ENCODE measurements around the gene TTLL11. TPM values are rescaled to one million over a fixed set of nuclear protein-coding genes. Genes with fewer than 3 reads are reported as not detected.

The TTLL11 gene
- total RNA-seq, 1 donor, result 7.3 TPM

DNA sequence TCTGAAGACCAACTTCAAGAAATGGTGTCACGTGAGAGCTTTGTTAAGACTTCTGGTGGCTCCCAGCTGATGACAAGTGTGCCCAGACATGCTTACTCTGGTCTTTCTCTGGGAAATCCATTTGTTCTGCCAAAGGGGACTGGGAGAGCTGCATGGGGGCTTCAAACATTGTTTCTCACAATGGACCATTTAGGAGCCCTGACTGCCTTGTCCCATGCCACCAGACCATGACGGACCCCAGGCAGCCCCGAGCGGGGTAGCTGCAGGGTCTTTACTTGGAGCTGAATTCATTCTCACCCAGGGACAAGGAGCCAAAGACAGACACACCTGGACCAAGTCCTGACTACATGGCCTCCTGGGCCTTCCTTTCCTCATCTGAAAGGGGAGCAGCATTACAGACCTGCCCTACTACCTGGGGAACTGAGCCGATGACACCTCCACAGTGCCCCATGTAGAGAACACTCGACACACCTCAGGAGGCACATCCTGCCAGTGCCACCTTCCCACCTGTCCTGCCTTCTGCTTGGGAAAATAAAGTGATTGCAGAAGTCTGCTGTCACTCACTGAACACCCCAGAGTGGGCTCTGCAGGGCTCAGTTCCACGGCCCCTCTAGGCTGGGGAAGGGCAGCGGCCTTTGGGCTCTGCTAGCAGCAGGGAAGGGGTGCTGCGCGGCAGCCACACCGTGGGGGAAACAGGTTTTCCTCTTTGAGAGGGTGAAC lies 272.7 kb downstream of the TTLL11 start:
- H3K4me3 ChIP-seq (ENCODE audit: low read depth, low read length), result no peak overlapping the region
- TF ChIP-seq, protein P1, sequence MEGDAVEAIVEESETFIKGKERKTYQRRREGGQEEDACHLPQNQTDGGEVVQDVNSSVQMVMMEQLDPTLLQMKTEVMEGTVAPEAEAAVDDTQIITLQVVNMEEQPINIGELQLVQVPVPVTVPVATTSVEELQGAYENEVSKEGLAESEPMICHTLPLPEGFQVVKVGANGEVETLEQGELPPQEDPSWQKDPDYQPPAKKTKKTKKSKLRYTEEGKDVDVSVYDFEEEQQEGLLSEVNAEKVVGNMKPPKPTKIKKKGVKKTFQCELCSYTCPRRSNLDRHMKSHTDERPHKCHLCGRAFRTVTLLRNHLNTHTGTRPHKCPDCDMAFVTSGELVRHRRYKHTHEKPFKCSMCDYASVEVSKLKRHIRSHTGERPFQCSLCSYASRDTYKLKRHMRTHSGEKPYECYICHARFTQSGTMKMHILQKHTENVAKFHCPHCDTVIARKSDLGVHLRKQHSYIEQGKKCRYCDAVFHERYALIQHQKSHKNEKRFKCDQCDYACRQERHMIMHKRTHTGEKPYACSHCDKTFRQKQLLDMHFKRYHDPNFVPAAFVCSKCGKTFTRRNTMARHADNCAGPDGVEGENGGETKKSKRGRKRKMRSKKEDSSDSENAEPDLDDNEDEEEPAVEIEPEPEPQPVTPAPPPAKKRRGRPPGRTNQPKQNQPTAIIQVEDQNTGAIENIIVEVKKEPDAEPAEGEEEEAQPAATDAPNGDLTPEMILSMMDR (IDR thresholded peaks at IDR 0.05; ENCODE audit: insufficient read depth, low read length), result no peak
- DNase-seq (ENCODE audit: low read depth), result no peak

GRCh38 chr9:121819428-121820231 lies 273.5 kb downstream of the TTLL11 start:
- TF ChIP-seq, protein P1 (IDR thresholded peaks at IDR 0.05; ENCODE audit: insufficient read depth, low read length), result no peak
- no peak for DNase-seq (ENCODE audit: low read depth)
- H3K4me3 ChIP-seq (ENCODE audit: low read depth, low read length), result no peak overlapping the region

DNA sequence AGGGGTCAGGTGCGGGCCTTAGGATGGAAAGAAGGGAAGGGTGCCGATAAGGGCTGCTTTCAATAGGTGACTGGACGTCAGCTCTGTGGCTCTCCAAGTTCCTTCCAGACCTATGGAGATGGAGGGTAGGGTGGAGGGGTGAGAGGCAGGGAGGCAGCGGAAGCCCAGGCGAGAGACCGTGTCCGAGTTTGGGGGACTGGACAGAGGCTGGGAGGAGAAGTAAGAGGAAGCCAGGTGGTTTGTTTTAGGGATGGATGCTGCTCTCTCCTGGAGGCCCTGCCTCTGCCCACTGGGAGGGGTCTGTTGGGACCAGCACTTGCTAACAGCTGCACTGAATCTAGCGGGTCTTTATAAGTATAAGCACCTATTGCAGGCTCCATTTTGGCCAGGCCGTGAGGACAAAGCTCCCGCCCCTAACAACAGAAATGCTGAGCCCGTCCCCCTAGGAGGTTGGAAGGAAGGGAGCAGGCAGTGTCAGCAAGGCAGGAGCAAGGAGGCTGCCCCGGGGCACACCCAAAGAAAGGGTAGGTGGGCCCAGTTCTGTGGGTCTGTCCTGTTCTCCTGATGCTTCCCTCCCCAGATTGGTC lies 274.2 kb downstream of the TTLL11 start:
- TF ChIP-seq, protein P1 (IDR thresholded peaks at IDR 0.05; ENCODE audit: insufficient read depth, low read length), result no peak
- no peak overlapping the region for H3K4me3 ChIP-seq (ENCODE audit: low read depth, low read length)
- DNase-seq (ENCODE audit: low read depth), result no peak

DNA sequence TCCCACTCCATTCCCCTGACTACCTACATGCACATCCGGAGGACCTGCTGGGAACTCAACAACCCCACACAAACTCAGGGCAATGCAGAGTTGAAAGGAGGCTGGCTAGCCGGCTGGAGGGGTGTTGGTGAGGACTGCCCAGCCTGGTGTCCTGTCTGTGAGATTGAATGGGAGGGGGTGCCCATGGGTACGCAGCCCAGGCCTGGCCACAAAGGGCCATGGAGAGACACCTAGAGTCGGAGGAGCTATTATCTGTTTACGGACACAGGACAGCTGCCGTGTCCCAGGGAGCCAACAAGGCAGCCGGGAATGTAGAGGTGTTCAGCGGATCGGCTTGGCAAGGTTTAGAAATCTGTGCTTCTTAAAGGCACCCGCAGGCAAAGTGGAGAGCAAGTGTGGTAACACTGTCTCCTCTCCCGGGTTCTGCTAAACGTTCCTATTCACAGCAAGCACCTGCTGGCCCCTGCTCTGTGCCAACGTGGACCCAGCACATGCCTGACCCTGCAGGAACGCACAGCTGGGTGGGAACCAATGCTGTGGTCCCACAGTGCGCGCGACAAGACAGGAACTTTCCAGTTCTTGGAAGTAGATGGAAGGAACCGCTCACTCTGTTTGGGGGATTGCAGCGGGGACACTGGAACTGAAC lies 275.0 kb downstream of the TTLL11 start:
- TF ChIP-seq, protein P1 (IDR thresholded peaks at IDR 0.05; ENCODE audit: insufficient read depth, low read length), result no peak
- no peak overlapping the region for H3K4me3 ChIP-seq (ENCODE audit: low read depth, low read length)
- no peak for DNase-seq (ENCODE audit: low read depth)

GRCh38 chr9:121817476-121817875 lies 275.6 kb downstream of the TTLL11 start:
- H3K4me3 ChIP-seq (ENCODE audit: low read depth, low read length), result no peak overlapping the region
- DNase-seq (ENCODE audit: low read depth), result no peak
- TF ChIP-seq, protein P1 (IDR thresholded peaks at IDR 0.05; ENCODE audit: insufficient read depth, low read length), result no peak

DNA sequence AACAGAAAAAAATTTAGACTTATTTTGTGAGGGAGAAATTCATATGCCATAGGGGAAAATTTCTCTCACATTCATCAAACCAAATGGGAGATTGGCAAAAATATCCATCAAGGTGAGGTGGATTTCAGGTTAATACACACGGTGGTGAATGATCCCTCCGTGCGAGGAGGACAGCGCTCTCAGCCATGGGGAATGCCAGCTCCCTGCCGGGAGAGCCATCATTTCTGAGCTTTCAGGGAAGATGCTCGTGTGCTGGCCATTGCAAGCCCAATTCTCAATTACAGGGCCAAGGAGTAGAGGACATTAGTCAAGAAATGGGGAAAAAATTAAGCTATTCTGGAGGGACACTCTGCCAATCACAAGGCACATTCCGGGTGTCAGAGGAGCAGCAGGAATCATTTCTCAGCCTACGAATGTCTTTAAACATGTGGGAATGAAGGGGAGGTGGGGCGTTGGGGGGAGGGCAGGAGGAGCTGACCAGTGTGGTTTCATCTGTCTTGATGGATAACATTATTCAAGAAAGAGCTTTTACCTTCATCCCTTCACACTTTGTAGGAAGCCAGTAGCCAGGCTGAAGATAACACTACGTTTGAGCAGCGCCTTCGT lies 276.2 kb downstream of the TTLL11 start:
- DNase-seq (ENCODE audit: low read depth), result no peak
- H3K4me3 ChIP-seq (ENCODE audit: low read depth, low read length), result no peak overlapping the region
- TF ChIP-seq, protein P1 (IDR thresholded peaks at IDR 0.05; ENCODE audit: insufficient read depth, low read length), result no peak
